Activated T-cell treated with anti-CD3 and anti-CD28 coated beads for 48 hours (primary cell): ENCODE measurements around the gene FAM161A.
A peak's percentile ranks its signal among the peaks of the same experiment; 100 is the strongest.
"Not testable (repeated sequence)": the region's sequence is repeated elsewhere in the genome, so short reads cannot be mapped to it uniquely, and the experiment has no call there.

Experiments used
- DNase-seq: peaks from one replicate; pipeline ENCODE4 v3.0.0-alpha.2; 2020; ENCODE audit warnings: low read depth

The FAM161A gene

GRCh38 chr2:61853847-61854563 is at the start of gene FAM161A:
FAM161A (minus strand) TSS chr2:61854060; CDS start chr2:61854041, 19 bp downstream.
- DNase-seq = peak; percentile 79

GRCh38 chr2:61900281-61900680 is 46.4 kb upstream of the FAM161A start:
- no peak for DNase-seq

- no peak for DNase-seq
These were observed 45.0 kb upstream of the FAM161A start for GRCh38 chr2:61898810-61899209.

GRCh38 chr2:61888267-61889055 is 34.6 kb upstream of the FAM161A start, which contains the start of gene CCT4:
CCT4 (minus strand) TSS chr2:61888656; CDS start chr2:61888507, 149 bp downstream.
- DNase-seq = peak; percentile 91

- no peak for DNase-seq
These were observed 33.9 kb upstream of the FAM161A start for GRCh38 chr2:61887717-61888266.

GRCh38 chr2:61885896-61886603 is 32.2 kb upstream of the FAM161A start:
- no peak for DNase-seq

GRCh38 chr2:61882850-61883249 is 29.0 kb upstream of the FAM161A start:
- DNase-seq = no peak

- not testable (repeated sequence) for DNase-seq
These were observed 25.5 kb upstream of the FAM161A start for GRCh38 chr2:61879351-61879750.

GRCh38 chr2:61878761-61879160 is 24.9 kb upstream of the FAM161A start:
- DNase-seq = no peak

GRCh38 chr2:61877571-61878245 is 23.8 kb upstream of the FAM161A start:
- DNase-seq = no peak

GRCh38 chr2:61876400-61876799 is 22.5 kb upstream of the FAM161A start:
- no peak for DNase-seq

- not testable (repeated sequence) for DNase-seq
These were observed 12.7 kb upstream of the FAM161A start for GRCh38 chr2:61866482-61867089.

- no peak for DNase-seq
These were observed 8.2 kb upstream of the FAM161A start for GRCh38 chr2:61862085-61862484.

- DNase-seq = no peak
These were observed 3.4 kb upstream of the FAM161A start for GRCh38 chr2:61857224-61857623.

- DNase-seq = no peak
These were observed 1.4 kb upstream of the FAM161A start for GRCh38 chr2:61855318-61855613.

GRCh38 chr2:61854564-61855317 is 881 bp upstream of the FAM161A start:
- peak; percentile 76 for DNase-seq

- DNase-seq = no peak
These were observed 594 bp downstream of the FAM161A start for GRCh38 chr2:61853086-61853846.

- not testable (repeated sequence) for DNase-seq
These were observed 2.6 kb downstream of the FAM161A start for GRCh38 chr2:61851270-61851669.

GRCh38 chr2:61845320-61845719 is 8.5 kb downstream of the FAM161A start:
- no peak for DNase-seq

GRCh38 chr2:61841286-61841685 is 12.6 kb downstream of the FAM161A start:
- DNase-seq = no peak
